ENCODE data around the gene DIPK1B.

Gene DIPK1B

DNA sequence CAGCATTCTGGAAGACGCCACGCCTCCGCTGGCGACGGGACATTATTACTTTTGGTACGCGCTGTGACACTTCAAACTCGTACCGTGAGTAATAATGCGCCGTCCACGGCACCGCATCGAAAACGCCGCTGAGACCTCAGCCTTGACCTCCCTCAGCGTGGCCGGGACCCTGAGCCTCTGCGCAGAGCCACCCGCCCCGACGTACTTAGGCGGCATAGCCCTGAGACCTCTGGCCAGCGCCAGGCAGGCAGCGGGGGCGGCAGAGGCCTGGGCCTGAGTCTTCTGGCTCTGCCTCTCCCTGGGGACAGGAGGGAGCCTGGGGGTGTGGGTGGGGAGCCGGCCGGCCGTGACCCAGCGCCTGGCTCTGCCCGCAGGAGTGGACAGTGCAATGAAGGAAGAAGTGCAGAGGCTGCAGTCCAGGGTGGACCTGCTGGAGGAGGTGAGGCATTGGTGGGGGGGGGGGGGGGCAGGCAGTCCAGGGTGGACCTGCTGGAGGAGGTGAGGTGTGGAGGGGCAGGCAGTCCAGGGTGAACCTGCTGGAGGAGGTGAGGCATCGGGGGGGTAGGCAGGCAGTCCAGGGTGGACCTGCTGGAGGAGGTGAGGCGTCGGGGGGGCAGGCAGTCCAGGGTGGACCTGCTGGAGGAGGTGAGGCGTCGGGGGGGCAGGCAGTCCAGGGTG is 41.7 kb upstream of the DIPK1B start:
- no peak overlapping the region for H3K9ac ChIP-seq (ENCODE audit: low read depth, low read length)
- no peaks in the 10 kb centered on the region for H3K36me3 ChIP-seq (ENCODE audit: insufficient read depth, low read length)
- H3K9me3 ChIP-seq (ENCODE audit: control insufficient read depth, insufficient read depth, low read length): no peaks in the 10 kb centered on the region
- H3K4me1 ChIP-seq (ENCODE audit: insufficient read depth, low read length): no peaks in the 10 kb centered on the region; the same call in 1 of the 2 replicates

DNA sequence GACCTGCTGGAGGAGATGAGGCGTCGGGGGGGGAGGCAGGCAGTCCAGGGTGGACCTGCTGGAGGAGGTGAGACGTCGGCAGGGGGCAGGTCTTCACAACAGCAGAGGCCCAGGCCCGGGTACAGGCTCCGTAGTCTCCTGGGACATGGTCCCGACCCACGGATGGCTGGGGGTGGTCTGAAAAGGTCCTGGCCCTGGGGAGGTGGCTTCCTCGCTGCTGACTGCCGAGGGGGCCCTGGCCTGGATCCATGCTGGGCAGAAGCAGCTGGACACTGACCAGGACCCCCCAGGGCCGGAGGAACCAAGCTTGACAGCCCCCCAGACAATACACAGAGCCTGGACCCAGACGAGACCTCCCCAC is 41.1 kb upstream of the DIPK1B start:
- H3K4me1 ChIP-seq (ENCODE audit: insufficient read depth, low read length): no peaks in the 10 kb centered on the region; the same call in 1 of the 2 replicates
- H3K36me3 ChIP-seq (ENCODE audit: insufficient read depth, low read length): no peaks in the 10 kb centered on the region
- no peak overlapping the region for H3K9ac ChIP-seq (ENCODE audit: low read depth, low read length)
- H3K9me3 ChIP-seq (ENCODE audit: control insufficient read depth, insufficient read depth, low read length): no peaks in the 10 kb centered on the region

DNA sequence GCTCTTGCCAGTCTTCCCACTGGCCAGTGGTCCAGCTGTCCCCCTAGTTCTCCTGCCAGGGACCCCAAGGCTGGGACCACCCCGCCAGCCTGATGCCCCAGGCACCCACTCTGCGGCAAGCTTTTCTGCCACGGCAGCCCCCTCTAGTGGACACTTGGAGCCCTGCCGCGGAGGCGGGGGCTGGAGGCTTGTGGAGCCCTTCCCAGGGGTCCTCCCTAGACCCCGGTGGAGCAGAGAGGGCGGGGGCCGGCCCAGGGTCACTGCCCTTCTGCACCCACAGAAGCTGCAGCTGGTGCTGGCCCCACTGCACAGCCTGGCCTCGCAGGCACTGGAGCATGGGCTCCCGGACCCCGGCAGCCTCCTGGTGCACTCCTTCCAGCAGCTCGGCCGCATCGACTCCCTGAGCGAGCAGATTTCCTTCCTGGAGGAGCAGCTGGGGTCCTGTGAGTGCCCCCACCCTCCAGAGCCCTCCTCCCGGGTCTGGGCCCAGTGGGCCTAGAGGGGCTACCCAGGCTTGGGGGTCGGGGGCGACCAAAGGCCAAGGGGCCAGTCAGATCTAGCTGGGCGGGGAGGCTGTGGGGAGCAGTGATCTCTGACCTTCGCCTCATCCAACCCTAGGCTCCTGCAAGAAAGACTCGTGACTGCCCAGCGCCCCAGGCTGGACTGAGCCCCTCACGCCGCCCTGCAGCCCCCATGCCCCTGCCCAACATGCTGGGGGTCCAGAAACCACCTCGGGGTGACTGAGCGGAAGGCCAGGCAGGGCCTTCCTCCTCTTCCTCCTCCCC is 40.5 kb upstream of the DIPK1B start:
- Histone ChIP-seq H3K9ac (ENCODE audit: low read depth, low read length) (no peak overlapping the region), H3K4me1 (ENCODE audit: insufficient read depth, low read length) (no peaks in the 10 kb centered on the region; the same call in 1 of the 2 replicates), H3K9me3 (ENCODE audit: control insufficient read depth, insufficient read depth, low read length) (no peaks in the 10 kb centered on the region), H3K36me3 (ENCODE audit: insufficient read depth, low read length) (no peaks in the 10 kb centered on the region)

GRCh38 chr9:136672431-136673087 is 39.8 kb upstream of the DIPK1B start:
- Histone ChIP-seq H3K9ac (ENCODE audit: low read depth, low read length) (no peak overlapping the region), H3K4me1 (ENCODE audit: insufficient read depth, low read length) (no peaks in the 10 kb centered on the region; the same call in 1 of the 2 replicates), H3K9me3 (ENCODE audit: control insufficient read depth, insufficient read depth, low read length) (no peaks in the 10 kb centered on the region), H3K36me3 (ENCODE audit: insufficient read depth, low read length) (no peaks in the 10 kb centered on the region)

GRCh38 chr9:136673088-136673974 is 39.0 kb upstream of the DIPK1B start:
- Histone ChIP-seq H3K9ac (ENCODE audit: low read depth, low read length) (no peak overlapping the region), H3K9me3 (ENCODE audit: control insufficient read depth, insufficient read depth, low read length) (no peaks in the 10 kb centered on the region), H3K36me3 (ENCODE audit: insufficient read depth, low read length) (no peaks in the 10 kb centered on the region), H3K4me1 (ENCODE audit: insufficient read depth, low read length) (no peaks in the 10 kb centered on the region; the same call in 1 of the 2 replicates)

- Histone ChIP-seq H3K4me1 (ENCODE audit: insufficient read depth, low read length) (no peaks in the 10 kb centered on the region; the same call in 1 of the 2 replicates), H3K9ac (ENCODE audit: low read depth, low read length) (no peak overlapping the region), H3K36me3 (ENCODE audit: insufficient read depth, low read length) (no peaks in the 10 kb centered on the region), H3K9me3 (ENCODE audit: control insufficient read depth, insufficient read depth, low read length) (no peaks in the 10 kb centered on the region)
These were observed 38.2 kb upstream of the DIPK1B start for GRCh38 chr9:136673975-136674785.

DNA sequence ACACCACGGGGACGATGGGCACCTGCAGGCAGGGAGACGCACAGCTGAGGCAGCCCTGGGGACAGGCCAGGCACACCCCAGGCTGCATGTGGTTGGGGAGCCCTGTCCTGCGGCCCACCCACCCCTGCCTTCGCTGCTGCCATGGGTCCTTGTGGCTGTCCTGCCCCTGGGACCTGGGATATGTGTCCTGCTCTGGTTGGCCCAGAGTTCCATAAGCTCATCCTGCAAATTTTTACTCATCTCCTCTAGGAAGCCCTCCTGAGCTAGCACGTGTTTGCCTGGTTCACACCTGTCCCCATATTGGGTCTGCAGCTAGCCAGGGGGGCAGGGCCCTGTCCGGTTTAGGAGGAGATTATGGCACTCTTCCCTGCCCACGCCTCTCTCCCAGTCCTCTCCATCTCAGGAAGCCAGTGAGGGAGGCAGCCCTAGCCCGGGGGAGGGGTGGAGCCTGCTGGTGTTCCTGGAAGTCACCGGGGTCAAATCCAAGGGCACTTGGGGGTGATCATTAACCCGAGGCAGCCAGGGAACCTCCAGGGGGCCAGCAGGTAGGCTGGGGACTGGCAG is 37.5 kb upstream of the DIPK1B start:
- H3K36me3 ChIP-seq (ENCODE audit: insufficient read depth, low read length): no peaks in the 10 kb centered on the region
- no peaks in the 10 kb centered on the region for H3K9me3 ChIP-seq (ENCODE audit: control insufficient read depth, insufficient read depth, low read length)
- H3K4me1 ChIP-seq (ENCODE audit: insufficient read depth, low read length): no peaks in the 10 kb centered on the region; the same call in 1 of the 2 replicates
- H3K9ac ChIP-seq (ENCODE audit: low read depth, low read length): no peak overlapping the region

- Histone ChIP-seq H3K4me1 (ENCODE audit: insufficient read depth, low read length) (no peaks in the 10 kb centered on the region; the same call in 1 of the 2 replicates), H3K9me3 (ENCODE audit: control insufficient read depth, insufficient read depth, low read length) (no peaks in the 10 kb centered on the region), H3K9ac (ENCODE audit: low read depth, low read length) (no peak overlapping the region), H3K36me3 (ENCODE audit: insufficient read depth, low read length) (no peaks in the 10 kb centered on the region)
These were observed 36.7 kb upstream of the DIPK1B start for GRCh38 chr9:136675477-136676296.

- H3K9ac ChIP-seq (ENCODE audit: low read depth, low read length): no peak overlapping the region
- no peaks in the 10 kb centered on the region for H3K9me3 ChIP-seq (ENCODE audit: control insufficient read depth, insufficient read depth, low read length)
- H3K36me3 ChIP-seq (ENCODE audit: insufficient read depth, low read length): no peaks in the 10 kb centered on the region
- H3K4me1 ChIP-seq (ENCODE audit: insufficient read depth, low read length): no peaks in the 10 kb centered on the region; the same call in 1 of the 2 replicates
These were observed 36.0 kb upstream of the DIPK1B start for GRCh38 chr9:136676297-136676794.

GRCh38 chr9:136676920-136677686 is 35.3 kb upstream of the DIPK1B start:
- Histone ChIP-seq H3K4me1 (ENCODE audit: insufficient read depth, low read length) (no peaks in the 10 kb centered on the region; the same call in 1 of the 2 replicates), H3K9ac (ENCODE audit: low read depth, low read length) (no peak overlapping the region), H3K36me3 (ENCODE audit: insufficient read depth, low read length) (no peaks in the 10 kb centered on the region)

DNA sequence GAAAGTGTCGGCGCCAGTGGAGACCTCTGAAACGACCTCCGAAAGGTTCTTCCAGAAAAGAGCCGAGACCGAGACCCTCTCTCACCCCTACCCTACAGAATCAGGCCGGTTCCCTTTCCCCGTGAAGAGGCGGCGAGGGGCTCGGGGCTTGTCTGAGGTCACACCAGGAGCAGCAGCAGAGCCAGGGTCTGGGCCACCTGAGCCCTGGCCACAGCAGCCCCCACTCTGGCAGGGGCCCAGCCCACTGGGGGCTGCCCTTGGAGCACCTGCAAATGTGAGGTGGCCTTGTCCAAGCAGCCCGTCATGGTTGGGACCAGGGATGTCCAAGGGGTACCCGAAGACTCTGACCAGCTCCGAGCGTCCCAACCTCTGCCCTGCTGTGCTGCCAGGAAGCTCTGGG is 34.3 kb upstream of the DIPK1B start:
- H3K9ac ChIP-seq (ENCODE audit: low read depth, low read length): no peak overlapping the region
- H3K9me3 ChIP-seq (ENCODE audit: control insufficient read depth, insufficient read depth, low read length): no peaks in the 10 kb centered on the region
- H3K4me1 ChIP-seq (ENCODE audit: insufficient read depth, low read length): peaks cover 4% of the 10 kb centered on the region; the same call in 1 of the 2 replicates
- H3K36me3 ChIP-seq (ENCODE audit: insufficient read depth, low read length): no peaks in the 10 kb centered on the region

More at GRCh38 chr9:136676920-136677686, 35.3 kb upstream of the DIPK1B start:
- H3K9me3 ChIP-seq (ENCODE audit: control insufficient read depth, insufficient read depth, low read length): no peaks in the 10 kb centered on the region

DNA sequence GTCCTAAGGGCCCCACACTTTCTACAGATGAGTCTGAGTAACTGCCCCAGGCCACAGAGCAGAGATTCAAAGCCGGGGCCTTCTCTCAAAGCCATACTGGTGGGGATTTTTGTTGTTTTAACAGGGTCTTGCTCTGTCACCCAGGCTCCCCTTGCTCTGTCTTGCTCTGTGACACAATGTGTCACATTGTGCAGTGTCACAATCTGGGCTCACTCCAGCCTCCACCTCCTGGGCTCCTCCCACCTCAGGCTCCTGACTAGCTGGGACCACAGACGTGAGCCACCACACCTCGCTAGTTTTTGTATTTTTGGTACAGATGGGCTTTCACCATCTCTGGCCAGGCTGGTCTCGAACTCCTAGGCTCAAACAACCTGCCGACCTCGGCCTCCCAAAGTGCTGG is 33.7 kb upstream of the DIPK1B start:
- Histone ChIP-seq H3K4me1 (ENCODE audit: insufficient read depth, low read length) (peaks cover 4% of the 10 kb centered on the region; the same call in 1 of the 2 replicates), H3K9me3 (ENCODE audit: control insufficient read depth, insufficient read depth, low read length) (no peaks in the 10 kb centered on the region), H3K9ac (ENCODE audit: low read depth, low read length) (no peak overlapping the region), H3K36me3 (ENCODE audit: insufficient read depth, low read length) (no peaks in the 10 kb centered on the region)
